Ishikawa (cell line): Measurements from ENCODE around the gene PNMA6E.

Source experiments
- CEBPB ChIP-seq: IDR thresholded peaks from 2 replicates; pipeline ENCODE4 v1.6.1; 2012
- CREB1 ChIP-seq: IDR thresholded peaks from 2 replicates; pipeline ENCODE4 v1.6.1; 2012; ENCODE audit warnings: low read depth
- EGR1 ChIP-seq: IDR thresholded peaks from 2 replicates; pipeline ENCODE4 v1.6.1; 2012
- EP300 ChIP-seq: IDR thresholded peaks from 2 replicates; pipeline ENCODE4 v1.6.1; 2012; ENCODE audit warnings: borderline replicate concordance
- NFIC ChIP-seq: IDR thresholded peaks from 2 replicates; pipeline ENCODE4 v1.6.1; 2012
- TAF1 ChIP-seq: IDR thresholded peaks from 2 replicates; pipeline ENCODE4 v1.6.1; 2012; ENCODE audit warnings: low read depth, mild to moderate bottlenecking
- YY1 ChIP-seq: IDR thresholded peaks from 2 replicates; pipeline ENCODE4 v1.6.1; 2012; ENCODE audit warnings: low read depth
- ZBTB7A ChIP-seq: IDR thresholded peaks from 2 replicates; pipeline ENCODE4 v1.6.1; 2012; ENCODE audit warnings: low read depth
- TF ChIP-seq, protein P1 (sequence below): IDR thresholded peaks from 2 replicates; pipeline ENCODE4 v1.6.1; 2012
- TF ChIP-seq, protein P2 (sequence below): IDR thresholded peaks from 2 replicates; pipeline ENCODE4 v1.6.1; 2012; ENCODE audit warnings: low read depth, mild to moderate bottlenecking

DNA sequence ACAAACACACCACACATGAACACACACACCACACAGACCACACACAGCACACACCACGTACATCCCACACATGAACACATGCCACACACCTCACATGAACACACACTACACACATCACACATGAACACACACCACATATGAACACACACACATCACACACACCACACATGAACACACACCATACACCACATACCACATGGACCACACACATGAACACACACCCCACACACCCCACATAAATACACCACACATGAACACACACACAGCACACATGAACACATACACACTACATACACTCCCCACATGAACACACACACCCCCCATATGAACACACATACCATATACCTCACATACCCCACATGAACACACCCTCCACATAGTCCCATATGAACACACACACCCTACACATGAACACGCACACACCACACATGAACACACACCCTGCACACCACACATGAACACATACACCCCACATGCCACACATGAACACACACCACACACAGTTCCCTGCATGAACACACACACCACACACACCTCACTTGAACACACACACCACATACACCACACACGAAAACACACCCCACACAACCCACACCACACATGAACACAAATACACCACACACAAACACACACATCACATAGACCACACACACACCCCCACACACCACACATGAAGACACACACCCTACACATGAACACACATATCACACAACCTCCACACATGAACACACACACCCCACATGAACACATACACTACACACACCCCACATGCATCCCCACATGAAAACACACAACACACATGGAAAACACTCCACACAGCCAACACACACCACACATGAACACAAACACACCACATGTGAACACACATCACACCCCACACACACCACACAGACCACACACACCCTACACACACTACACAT is 18.3 kb downstream of the PNMA6E start:
- TF ChIP-seq EP300: no peak
- TF ChIP-seq, protein P1, sequence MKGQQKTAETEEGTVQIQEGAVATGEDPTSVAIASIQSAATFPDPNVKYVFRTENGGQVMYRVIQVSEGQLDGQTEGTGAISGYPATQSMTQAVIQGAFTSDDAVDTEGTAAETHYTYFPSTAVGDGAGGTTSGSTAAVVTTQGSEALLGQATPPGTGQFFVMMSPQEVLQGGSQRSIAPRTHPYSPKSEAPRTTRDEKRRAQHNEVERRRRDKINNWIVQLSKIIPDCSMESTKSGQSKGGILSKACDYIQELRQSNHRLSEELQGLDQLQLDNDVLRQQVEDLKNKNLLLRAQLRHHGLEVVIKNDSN: no peak
- TF ChIP-seq CREB1: no peak
- TF ChIP-seq, protein P2, sequence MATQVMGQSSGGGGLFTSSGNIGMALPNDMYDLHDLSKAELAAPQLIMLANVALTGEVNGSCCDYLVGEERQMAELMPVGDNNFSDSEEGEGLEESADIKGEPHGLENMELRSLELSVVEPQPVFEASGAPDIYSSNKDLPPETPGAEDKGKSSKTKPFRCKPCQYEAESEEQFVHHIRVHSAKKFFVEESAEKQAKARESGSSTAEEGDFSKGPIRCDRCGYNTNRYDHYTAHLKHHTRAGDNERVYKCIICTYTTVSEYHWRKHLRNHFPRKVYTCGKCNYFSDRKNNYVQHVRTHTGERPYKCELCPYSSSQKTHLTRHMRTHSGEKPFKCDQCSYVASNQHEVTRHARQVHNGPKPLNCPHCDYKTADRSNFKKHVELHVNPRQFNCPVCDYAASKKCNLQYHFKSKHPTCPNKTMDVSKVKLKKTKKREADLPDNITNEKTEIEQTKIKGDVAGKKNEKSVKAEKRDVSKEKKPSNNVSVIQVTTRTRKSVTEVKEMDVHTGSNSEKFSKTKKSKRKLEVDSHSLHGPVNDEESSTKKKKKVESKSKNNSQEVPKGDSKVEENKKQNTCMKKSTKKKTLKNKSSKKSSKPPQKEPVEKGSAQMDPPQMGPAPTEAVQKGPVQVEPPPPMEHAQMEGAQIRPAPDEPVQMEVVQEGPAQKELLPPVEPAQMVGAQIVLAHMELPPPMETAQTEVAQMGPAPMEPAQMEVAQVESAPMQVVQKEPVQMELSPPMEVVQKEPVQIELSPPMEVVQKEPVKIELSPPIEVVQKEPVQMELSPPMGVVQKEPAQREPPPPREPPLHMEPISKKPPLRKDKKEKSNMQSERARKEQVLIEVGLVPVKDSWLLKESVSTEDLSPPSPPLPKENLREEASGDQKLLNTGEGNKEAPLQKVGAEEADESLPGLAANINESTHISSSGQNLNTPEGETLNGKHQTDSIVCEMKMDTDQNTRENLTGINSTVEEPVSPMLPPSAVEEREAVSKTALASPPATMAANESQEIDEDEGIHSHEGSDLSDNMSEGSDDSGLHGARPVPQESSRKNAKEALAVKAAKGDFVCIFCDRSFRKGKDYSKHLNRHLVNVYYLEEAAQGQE: no peak
- no peak for TF ChIP-seq TAF1
- no peak for TF ChIP-seq NFIC
- no peak for TF ChIP-seq YY1
- TF ChIP-seq CEBPB: no peak
- no peak for TF ChIP-seq EGR1
- TF ChIP-seq ZBTB7A: no peak
